Measurements from ENCODE around the gene MTMR8. TPM values are rescaled to one million over a fixed set of nuclear protein-coding genes. Genes with fewer than 3 reads are reported as not detected.
"Not testable (repeated sequence)": the region's sequence is repeated elsewhere in the genome, so short reads cannot be mapped to it uniquely, and the experiment has no call there.

The MTMR8 gene
- 1 to 10 TPM; 5.6 to 8.0 TPM for total RNA-seq

DNA sequence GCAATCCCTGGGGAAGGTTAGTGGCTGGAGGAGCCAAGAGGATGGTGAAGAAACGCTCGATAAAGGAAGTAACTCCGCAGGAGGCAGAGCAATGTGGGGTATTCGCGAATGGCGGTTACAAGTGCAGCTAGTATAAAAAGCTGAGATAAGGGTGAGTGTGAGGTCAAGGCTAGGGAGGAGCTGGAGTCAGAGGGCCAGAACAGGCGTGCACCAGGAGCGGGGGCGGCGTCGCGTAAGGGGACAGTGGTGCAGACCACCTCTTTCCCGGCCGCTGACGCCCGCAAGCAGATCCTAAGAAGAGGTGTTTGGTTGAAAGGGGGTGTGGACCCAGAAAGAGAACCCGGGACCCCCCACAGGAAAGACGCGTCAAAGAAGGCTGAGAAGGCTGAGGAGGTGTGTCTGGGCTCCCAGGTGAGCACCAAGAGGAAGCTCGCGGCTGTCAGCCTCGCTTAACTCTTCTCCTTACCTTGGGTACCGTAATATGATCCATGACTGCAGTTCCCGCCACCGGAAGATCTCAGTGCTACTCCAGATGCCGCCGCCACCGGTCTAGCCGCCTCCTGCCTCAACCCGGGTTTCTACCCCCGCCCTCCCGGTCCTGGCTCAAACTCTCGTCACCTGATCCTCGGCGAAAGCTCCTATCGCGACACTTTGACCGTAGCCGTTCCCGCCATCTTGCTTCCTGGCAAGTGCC is at the start of gene MTMR8:
TSS of gene MTMR8 (minus strand) at position 579 of the 694 bp plus-strand sequence. CDS start at position 490, 89 bp downstream.
- Mint-ChIP-seq H3K36me3 (peaks cover 19 to 27% of the 10 kb centered on the region in 2 donors), H3K27ac (peak within 1 kb of the TSS; percentile 58 to 94), H3K9me3 (peaks cover 14% of the 10 kb centered on the region in 2 donors)
- DNase-seq (ENCODE audit: low spot score in 2 of 2) (peak; percentile 73 to 77), ATAC-seq (peak; percentile 98)

DNA sequence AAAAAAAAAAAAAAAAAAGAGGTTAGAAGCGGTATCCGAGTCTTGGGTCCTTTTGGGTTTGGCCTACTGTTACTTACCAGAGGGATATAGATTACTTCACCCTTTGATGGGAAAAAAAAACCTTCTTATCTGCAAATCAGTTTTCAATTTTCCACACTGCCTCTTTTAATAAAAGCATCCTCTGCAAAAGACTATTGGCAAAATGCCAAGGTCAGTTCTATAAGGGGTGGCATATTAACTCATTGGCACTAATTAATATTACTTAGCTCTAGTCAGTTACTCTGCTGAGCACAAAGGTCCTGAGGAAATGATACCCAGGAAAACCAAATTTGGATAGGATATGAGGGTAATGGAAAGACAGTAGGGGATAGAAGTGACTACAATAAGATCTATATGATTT is 44.3 kb upstream of the MTMR8 start:
- H3K9me3 Mint-ChIP-seq: peaks cover 2 to 10% of the 10 kb centered on the region in 2 donors

DNA sequence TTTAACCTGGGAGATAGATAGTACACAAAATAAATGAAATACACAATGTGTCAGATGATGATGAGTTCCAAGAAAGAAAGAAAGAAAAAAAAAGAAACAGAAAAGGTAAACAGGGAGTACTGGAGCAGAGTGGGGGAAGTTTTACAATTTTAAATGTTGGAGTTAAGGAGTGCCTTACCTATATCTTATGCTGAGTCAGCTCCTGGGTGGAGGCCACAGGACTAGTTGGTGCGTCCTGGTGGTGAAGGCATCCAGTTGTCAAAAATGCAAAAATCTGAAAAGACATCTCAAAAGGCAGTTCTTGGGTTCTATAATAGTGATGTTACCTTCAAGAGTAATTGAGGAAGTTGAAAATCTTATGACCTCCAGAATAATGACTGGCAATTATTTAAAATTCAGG is 42.4 kb upstream of the MTMR8 start:
- Mint-ChIP-seq H3K27ac (no peak overlapping the region), H3K36me3 (no peaks in the 10 kb centered on the region), H3K9me3 (peaks cover 1 to 10% of the 10 kb centered on the region in 2 donors)
- no peak for ATAC-seq
- no peak for DNase-seq (ENCODE audit: low spot score in 2 of 2)

More for the DNA sequence above, 44.3 kb upstream of the MTMR8 start:
- no peak for ATAC-seq
- H3K36me3 Mint-ChIP-seq: no peaks in the 10 kb centered on the region
- no peak for DNase-seq (ENCODE audit: low spot score in 2 of 2)
- no peak overlapping the region for H3K27ac Mint-ChIP-seq

DNA sequence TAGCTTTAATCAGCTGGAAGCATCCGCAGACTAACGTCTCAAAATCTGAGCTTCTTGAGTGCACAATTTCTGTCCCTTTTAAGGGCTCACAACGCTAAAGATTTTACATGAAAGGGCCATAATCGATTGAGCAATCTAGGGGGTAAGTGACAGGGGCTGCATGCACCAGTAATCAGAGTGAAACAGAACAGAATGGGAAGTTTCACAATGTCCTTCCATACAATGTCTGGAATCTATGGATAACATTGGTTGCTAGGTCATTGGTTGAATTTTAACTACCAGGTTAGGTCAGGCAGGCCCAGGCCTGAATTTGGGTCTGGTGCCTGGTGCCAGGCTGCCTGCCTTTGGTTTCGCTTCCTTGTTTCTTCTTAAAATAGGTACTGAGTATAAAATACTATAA is 42.0 kb upstream of the MTMR8 start:
- ATAC-seq: no peak
- H3K9me3 Mint-ChIP-seq: peaks cover 0 to 10% of the 10 kb centered on the region in 2 donors

DNA sequence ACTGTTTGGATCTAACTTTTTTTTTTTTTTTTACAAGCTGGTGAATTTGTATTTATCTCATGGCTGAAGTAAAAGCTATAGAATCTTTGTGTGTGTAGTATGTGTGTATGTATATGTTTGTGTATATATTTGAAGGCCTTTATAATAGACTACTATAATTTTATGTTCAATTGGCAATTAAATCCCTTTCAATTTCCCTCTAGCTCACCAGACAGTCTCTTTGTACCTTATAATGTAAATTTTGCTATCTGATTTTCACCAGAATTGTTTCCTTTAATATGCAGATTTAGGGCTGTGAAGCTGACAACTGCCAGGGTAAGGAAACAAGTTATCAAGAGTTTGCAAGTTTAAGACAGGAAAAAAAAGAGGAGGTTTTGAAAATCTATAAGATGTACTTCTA is 33.1 kb upstream of the MTMR8 start:
- ATAC-seq (no peak), DNase-seq (ENCODE audit: low spot score in 2 of 2) (no peak)
- Mint-ChIP-seq H3K9me3 (no peaks in the 10 kb centered on the region), H3K36me3 (no peaks in the 10 kb centered on the region), H3K27ac (no peak overlapping the region)

More for the DNA sequence above, 42.0 kb upstream of the MTMR8 start:
- Mint-ChIP-seq H3K27ac (no peak overlapping the region), H3K36me3 (no peaks in the 10 kb centered on the region)
- DNase-seq (ENCODE audit: low spot score in 2 of 2): no peak

DNA sequence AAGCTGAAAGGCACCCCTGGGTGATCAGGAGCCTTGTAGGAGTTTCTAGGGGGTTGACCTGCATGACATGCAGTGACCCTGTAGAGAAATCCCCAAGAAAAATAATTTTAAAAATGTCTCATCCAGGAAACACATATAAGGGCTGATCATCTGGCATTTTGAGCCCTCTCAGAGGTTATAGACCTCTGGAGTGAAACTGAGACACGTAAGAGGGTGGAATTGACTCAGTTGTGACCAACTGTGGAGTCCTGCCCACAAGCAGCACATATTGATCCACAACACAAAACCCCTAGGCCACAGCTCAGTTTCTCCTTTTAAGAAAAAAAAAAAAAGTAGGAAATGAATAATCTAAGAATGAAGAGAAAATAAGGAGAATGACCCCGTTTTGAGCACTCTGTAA is 32.5 kb upstream of the MTMR8 start:
- DNase-seq (ENCODE audit: low spot score in 2 of 2) (no peak), ATAC-seq (peak; percentile 96 to 98)

DNA sequence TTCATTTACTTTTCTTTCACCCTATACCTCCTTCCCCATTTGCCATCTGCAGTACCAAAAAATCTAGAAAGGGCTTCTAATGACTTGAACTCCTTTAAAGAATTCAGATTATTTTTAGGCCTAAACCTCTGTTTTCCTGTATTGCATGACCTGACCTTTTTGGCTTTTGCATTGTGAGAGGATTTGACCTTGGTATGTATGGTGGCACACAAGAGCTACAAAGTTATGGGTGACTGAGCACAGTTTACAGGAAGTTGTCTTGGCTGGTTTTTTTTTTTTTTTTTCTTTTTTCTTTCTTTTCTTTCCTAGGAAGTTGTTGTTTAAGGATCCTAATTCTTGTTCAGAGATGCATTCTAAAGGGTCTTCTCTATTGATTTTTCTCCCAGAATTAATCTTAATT is 32.0 kb upstream of the MTMR8 start:
- Mint-ChIP-seq H3K9me3 (no peaks in the 10 kb centered on the region), H3K27ac (peak overlapping the region in 1 of 2 donors; percentile 50), H3K36me3 (no peaks in the 10 kb centered on the region)
- ATAC-seq: no peak
- DNase-seq (ENCODE audit: low spot score in 2 of 2): no peak

More for the DNA sequence above, 32.5 kb upstream of the MTMR8 start:
- no peaks in the 10 kb centered on the region for H3K36me3 Mint-ChIP-seq
- H3K27ac Mint-ChIP-seq: peak overlapping the region in 1 of 2 donors; percentile 50
- no peaks in the 10 kb centered on the region for H3K9me3 Mint-ChIP-seq

DNA sequence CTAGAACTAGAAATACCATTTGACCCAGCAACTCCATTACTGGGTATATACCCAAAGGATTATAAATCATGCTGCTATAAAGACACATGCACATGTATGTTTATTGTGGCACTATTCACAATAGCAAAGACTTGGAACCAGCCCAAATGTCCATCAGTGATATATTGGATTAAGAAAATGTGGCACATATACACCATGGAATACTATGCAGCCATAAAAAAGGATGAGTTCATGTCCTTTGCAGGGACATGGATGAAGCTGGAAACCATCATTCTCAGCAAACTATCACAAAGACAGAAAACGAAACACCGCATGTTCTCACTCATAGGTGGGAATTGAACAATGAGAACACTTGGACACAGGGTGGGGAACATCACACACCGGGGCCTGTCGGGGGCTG is 14.5 kb upstream of the MTMR8 start:
- H3K9me3 Mint-ChIP-seq; H3K36me3 Mint-ChIP-seq; DNase-seq (ENCODE audit: low spot score in 2 of 2); ATAC-seq; H3K27ac Mint-ChIP-seq: not testable (repeated sequence)

DNA sequence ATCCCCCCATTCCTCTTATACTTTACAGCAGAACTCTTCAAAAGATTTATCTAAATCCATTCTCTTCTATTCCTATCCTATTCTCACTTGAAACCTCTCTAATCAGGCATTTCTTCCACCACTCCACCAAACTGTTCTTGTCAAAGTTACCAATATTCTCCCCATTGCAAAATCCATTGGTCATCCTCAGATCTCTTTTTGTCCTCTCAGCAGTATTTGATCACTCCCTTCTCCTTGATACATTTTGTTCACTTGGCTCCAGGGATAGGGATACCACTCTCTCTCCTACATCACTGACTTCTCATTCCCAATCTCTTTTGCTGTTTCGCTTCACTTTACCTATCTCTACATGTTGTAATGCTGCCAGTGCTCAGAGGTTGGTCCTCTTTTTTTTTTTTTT is 2.8 kb upstream of the MTMR8 start:
- peaks cover 19 to 27% of the 10 kb centered on the region in 2 donors for H3K36me3 Mint-ChIP-seq
- H3K9me3 Mint-ChIP-seq: peaks cover 14% of the 10 kb centered on the region in 2 donors
- no peak for ATAC-seq
- H3K27ac Mint-ChIP-seq: no peak overlapping the region
- DNase-seq (ENCODE audit: low spot score in 2 of 2): no peak

DNA sequence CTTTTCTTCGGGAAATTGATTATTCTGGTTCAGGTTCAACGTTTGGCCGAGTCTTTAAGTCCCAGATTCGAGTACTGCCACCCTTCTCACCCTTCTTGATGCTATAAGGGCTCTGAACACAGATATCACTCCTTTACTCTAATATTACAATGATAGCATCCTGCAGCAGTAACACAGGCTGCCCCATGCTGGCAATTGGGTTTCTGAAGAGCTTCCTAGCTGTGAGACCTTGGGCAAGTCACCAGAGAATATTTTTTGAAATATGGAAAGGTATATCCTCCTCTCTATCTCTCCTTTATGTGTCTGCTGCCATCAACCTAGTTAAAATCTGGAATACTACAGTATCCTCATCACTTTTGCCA is 297 bp upstream of the MTMR8 start:
- Mint-ChIP-seq H3K27ac (peak overlapping the region in 1 of 2 donors; percentile 94), H3K36me3 (peaks cover 19 to 27% of the 10 kb centered on the region in 2 donors), H3K9me3 (peaks cover 14% of the 10 kb centered on the region in 2 donors)
- DNase-seq (ENCODE audit: low spot score in 2 of 2) (no peak), ATAC-seq (peak; percentile 14 to 29)

DNA sequence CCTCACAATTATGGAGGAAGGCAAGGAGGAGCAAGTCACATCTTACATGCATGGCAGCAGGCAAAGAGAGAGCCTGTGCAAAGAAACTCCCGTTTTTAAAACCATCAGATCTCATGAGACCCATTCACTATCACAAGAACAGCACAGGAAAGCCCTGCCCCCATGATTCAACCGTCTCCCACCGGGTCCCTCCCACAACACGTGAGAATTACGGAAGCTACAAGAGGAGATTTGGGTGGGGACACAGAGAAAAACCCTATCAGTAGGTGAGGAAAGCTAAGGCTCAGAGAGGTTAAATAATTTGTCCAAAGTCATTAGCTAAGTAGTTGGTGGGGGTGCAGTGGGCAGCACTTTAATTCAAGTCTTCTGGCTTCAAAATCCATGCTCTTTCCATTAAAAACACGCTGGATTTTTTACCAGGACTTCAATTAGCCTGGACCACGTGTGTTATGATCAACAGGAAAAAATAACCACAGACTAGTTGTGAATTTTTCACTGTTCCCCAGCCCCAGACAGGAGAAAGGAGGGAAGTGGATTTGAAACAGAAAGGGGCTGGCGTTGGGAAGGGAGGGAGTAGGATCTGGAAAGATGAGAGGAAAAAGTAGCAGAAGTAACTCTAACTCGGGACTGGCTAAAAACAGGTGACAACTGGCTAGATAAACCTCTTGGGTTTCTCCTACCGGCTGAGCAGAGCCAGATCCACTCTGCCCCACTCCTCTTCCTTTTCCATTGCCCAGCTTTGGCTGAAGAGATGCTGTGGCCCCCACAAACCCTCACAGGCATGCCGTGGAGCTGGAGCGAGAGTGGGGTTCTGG is 986 bp downstream of the MTMR8 start:
- H3K36me3 Mint-ChIP-seq: peaks cover 19 to 27% of the 10 kb centered on the region in 2 donors
- DNase-seq (ENCODE audit: low spot score in 2 of 2) (no peak), ATAC-seq (peak; percentile 14 to 18)
- H3K9me3 Mint-ChIP-seq: peaks cover 14% of the 10 kb centered on the region in 2 donors
- H3K27ac Mint-ChIP-seq: peak overlapping the region in 1 of 2 donors; percentile 94

DNA sequence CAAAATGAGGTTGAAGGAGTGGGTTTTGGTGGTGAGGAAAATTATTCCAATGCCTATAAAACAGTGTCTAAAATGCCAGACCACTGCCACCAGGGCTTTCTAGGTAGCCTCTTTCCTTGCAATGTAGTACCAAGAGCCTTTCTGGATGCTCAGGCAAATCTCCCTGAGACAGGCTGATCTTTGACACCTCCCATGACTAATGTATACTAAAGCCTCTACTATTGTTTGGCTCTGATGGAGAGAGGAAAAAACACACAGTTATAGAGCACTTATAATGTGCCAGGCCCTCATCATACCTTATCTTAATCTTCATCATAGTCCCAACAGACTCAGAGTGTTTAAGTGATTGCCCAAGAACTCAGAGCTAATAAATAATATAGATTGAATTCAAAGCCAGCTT is 5.8 kb downstream of the MTMR8 start:
- H3K36me3 Mint-ChIP-seq: peaks cover 19 to 32% of the 10 kb centered on the region in 2 donors
- peaks cover 4 to 6% of the 10 kb centered on the region in 2 donors for H3K9me3 Mint-ChIP-seq
- no peak overlapping the region for H3K27ac Mint-ChIP-seq

DNA sequence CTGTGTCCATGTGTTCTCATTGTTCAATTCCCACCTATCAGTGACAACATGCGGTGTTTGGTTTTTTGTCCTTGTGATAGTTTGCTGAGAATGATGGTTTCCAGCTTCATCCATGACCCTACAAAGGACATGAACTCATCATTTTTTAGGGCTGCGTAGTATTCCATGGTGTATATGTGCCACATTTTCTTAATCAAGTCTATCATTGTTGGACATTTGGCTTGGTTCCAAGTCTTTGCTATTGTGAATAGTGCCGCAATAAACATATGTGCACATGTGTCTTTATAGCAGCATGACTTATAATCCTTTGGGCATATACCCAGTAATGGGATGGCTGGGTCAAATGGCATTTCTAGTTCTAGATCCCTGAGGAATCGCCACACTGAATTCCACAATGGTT is 14.5 kb downstream of the MTMR8 start:
- not testable (repeated sequence) for DNase-seq (ENCODE audit: low spot score in 2 of 2); ATAC-seq; H3K27ac Mint-ChIP-seq
- peaks cover 20 to 22% of the 10 kb centered on the region in 2 donors for H3K9me3 Mint-ChIP-seq
- peaks cover 50 to 55% of the 10 kb centered on the region in 2 donors for H3K36me3 Mint-ChIP-seq

More for the DNA sequence above, 5.8 kb downstream of the MTMR8 start:
- no peak for ATAC-seq
- DNase-seq (ENCODE audit: low spot score in 2 of 2): no peak

DNA sequence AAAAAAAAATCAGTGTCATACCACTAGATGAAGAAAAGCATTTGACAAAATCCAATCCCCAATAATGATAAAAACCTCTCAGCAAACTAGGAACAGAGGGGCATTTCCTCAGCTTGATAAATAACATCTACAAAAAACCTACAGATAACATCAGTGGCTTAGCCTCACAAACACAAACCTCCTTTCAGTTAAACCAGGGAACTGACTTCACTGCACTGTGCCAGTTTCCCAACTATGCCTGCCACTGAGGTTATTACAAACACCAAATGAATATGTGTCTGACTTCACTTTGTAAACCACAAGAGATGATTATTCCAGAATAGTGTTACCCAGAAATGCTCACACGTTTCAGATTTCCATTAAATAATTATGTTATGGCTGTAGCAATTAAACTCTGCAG is 15.3 kb downstream of the MTMR8 start:
- DNase-seq (ENCODE audit: low spot score in 2 of 2) (no peak), ATAC-seq (no peak)
- no peak overlapping the region for H3K27ac Mint-ChIP-seq
- H3K9me3 Mint-ChIP-seq: peaks cover 15 to 18% of the 10 kb centered on the region in 2 donors
- H3K36me3 Mint-ChIP-seq: peaks cover 45 to 48% of the 10 kb centered on the region in 2 donors

DNA sequence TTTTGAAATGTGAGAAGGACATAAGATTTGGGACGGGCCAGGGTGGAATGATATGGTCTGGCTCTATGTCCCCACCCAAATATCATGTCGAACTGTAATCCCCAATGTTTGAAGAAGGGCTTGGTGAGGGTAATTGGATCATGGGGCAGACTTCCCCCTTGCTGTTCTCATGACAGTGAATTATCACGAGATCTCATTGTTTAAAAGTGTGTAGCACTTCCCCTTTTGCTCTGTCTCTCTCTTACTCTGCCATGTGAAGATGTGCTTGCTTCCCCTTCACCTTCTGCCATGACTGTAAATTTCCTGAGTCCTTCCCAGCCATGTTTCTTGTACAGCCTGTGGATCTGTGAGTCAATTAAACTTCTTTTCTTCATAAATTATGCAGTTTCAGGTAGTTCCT is 17.5 kb downstream of the MTMR8 start:
- ATAC-seq (no peak), DNase-seq (ENCODE audit: low spot score in 2 of 2) (no peak)
- peaks cover 43 to 45% of the 10 kb centered on the region in 2 donors for H3K36me3 Mint-ChIP-seq

DNA sequence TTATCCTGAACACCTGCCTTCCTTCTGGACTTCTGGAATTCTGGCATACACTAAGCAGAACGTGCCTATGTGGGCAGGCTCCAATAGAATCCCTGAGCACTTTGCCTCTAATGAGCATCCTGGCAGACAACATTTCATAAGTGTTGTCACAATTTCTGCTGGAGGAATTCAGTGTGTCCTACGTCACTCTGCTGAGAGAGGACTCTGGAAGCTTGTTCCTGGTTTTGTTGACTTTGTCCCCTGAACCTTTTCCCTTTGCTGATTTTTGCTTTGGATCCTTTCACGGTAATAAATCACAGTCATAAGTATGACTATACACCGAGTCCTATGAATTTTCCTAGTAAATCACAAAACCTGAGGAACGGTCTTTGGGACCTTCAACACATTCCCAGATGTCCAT is 43.2 kb downstream of the MTMR8 start:
- Mint-ChIP-seq H3K9me3 (no peaks in the 10 kb centered on the region), H3K36me3 (peaks cover 21 to 27% of the 10 kb centered on the region in 2 donors), H3K27ac (no peak overlapping the region)
- ATAC-seq: no peak
- no peak for DNase-seq (ENCODE audit: low spot score in 2 of 2)

More for the DNA sequence above, 17.5 kb downstream of the MTMR8 start:
- no peak overlapping the region for H3K27ac Mint-ChIP-seq
- peaks cover 15 to 19% of the 10 kb centered on the region in 2 donors for H3K9me3 Mint-ChIP-seq

DNA sequence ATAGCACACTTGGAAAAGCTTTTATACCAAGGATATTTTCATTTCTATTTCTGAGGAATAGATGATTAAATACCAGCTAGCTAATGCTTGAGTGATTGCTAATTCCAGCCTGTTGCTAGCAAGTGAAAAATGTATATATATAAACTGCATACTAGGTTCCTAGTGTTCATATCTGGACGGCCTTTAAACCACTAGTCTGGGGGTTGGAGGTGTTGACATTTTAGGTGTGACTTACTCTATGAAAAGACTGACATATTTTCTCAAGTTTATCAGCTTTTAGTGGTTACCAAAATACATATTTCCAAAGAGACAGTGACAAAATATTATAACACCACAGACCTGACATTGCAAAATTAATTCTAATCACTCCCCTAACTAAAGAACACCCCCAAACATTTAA is 44.7 kb downstream of the MTMR8 start:
- Mint-ChIP-seq H3K27ac (no peak overlapping the region), H3K36me3 (peaks cover 20 to 26% of the 10 kb centered on the region in 2 donors), H3K9me3 (no peaks in the 10 kb centered on the region)
- no peak for DNase-seq (ENCODE audit: low spot score in 2 of 2)
- ATAC-seq: no peak

Measured in activated naive CD4-positive, alpha-beta T cell treated with anti-CD3 and anti-CD28 coated beads, Interleukin-2, amount 50 U/mL, for 72 hours (primary cell).